Globus pallidus (tissue), 1 donor: ENCODE measurements around the gene CCDC88A.

ENCODE experiments used
- DNase-seq: peaks from one replicate; pipeline ENCODE4 v3.0.0-alpha.2; 2015; ENCODE audit warnings: low spot score

CCDC88A gene

DNA sequence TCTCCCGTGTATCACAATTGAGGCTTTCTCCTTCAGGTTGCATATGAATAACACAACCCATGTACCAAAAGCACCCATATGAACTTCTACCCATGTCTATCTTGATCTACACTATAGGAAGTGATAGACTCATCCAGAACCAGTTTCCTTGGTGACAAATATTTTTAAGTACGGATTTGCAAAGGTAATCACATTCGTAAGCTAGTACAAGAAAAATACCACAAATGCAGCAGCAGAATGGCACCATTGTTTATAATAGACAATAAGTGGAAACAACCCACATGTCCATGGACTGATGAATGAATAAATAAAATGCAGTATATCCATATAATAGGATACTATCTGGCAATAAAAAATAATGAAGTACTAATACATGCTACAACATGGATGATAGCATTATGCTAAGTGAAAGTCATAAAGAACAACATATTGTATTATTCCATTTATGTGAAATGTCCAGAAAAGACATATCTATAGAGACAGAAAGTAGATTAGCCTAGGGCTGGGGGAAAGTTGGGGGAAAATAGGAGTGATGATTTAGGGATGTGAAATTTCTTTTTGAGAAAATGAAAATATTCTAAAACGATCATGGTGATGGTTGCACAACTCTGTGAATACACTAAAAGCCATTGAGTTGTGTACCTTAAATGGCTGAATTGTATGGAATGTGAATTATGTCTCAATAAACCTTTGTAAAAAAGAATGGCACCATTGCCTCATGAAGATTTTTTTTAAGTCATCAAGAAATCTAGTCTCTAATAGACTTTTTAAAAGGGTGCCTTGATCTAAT is 3.4 kb upstream of the CCDC88A start:
- peak; percentile 51 for DNase-seq

DNA sequence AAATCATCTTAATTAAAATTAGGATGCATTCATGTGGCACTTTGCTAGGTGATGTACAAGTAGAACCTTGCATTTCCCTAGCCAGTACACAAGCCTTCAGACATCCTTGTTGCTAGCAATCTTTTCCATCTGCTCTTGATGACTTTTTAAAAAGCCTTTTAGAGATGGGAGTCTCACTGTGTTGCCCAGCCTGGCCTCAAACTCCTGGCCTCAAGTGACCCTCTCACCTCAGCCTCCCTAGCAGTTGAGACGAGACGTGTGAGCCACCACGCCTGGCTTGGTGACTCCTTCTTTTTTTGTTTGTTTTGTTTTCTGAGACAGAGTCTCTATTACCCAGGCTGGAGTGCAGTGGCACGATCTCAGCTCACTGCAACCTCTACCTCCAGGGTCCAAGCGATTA is 1.7 kb upstream of the CCDC88A start:
- peak; percentile 20 for DNase-seq

GRCh38 chr2:55420871-55421270 is 1.2 kb upstream of the CCDC88A start:
- DNase-seq, result peak; percentile 27

GRCh38 chr2:55420439-55420725 is 726 bp upstream of the CCDC88A start:
- no peak for DNase-seq

GRCh38 chr2:55419233-55419678 is 400 bp downstream of the CCDC88A start:
- peak; percentile 67 for DNase-seq

- DNase-seq, result peak; percentile 62
Observed at GRCh38 chr2:55418512-55419232, 984 bp downstream of the CCDC88A start.

DNA sequence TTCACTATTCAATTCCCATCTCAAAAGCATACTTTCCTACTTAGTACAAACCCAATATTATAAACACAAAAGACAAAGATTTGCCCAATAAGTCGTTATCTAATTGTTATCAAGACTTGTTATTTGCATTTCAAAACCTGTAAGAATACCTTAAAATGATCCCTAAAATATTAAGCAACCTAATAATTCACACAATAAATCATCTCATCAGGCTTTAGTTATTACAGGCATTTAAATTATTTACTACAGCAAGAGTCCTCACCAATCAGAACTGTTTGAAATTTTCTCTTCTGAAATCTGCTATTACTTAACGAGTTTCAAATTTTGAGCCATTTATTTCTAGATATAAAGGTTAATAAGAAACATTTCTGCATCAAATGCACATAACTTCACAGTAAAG is 1.6 kb downstream of the CCDC88A start:
- no peak for DNase-seq

DNA sequence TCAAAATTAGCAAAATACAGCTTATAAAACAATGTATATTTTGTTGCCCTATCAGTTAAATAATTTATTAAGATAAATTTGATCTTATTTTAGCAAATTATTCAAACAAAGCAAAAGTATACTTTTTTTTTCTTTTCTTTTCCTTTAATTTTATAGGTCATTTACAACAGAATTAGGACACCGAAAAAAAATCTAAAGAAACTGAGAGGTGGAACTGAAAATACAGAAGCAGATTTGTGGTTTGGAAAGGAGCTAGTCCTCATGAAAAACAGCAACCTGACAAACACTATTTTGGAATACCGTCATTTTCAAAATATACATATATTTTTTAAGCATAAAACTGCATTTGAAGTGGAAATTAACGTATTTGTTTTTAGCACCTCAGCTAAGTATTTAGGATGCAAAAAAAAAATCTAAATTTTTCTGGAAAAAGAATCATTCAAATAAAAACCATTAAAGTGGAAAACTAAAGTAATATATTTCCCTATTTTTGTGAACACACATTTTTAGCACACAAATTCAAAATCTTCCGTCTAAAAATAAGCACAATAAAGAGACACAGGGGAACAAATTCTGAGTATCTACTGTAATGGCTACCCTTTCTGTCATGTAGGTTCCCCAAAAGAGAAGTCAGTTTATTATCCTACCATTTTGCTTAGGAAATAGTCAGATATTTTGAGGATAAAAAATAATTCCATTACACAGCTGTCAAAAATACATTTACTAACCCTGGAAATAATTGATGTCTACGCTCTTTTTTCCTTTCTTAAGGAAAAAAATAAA is 2.7 kb downstream of the CCDC88A start:
- no peak for DNase-seq

DNA sequence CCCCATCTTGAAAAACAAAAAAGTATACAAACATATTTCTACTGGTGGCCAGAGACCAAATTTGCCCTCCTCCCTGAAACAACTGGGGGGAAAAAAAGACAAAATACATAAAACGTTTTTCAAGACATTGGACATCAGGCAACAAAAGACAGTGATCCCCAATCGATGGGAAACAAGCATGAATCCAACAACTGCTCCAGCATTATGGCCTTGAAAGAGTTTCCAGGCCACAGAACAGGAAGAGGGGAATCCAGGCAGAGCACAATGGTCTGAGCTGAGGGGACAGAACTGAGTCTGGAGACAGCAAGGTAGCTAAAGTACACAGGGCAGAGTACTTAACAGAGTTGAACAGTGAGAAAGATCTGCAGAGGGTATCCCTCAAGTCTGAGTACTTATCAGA is 4.4 kb downstream of the CCDC88A start:
- no peak for DNase-seq

GRCh38 chr2:55408918-55409868 is 10.5 kb downstream of the CCDC88A start:
- DNase-seq, result peak; percentile 84

DNA sequence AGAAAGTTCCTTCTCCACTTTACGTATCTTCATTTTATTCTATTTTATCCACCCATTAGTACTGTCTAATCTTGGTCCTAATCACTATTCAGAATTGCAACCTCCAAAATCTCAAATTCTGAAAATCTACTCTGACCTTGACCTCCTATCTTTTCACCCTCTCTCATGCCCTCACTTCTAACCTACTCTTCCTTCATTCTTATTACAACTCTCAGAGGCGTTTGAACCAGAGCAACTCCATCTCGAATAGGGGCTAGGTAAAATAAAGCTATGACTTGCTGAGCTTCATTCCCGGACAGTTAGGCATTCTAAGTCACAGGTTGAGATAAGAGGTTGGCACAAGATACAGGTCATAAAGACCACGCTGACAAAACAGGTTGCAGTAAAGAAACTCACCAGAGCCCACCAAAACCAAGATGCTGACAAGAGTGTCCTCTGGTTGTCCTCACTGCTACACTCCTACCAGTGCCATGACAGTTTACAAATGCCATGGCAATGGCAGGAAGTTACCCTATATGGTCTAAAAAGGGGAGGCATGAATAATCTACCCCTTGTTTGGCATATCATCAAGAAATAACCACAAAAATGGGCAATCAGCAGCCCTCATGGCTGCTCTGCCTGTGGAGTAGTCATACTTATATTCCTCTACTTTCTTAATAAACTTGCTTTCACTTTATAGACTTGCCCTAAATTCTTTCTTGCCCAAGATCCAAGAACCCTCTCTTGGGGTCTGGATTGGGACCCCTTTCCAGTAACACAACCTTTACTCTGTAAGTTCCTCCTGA is 11.4 kb downstream of the CCDC88A start:
- DNase-seq, result no peak

GRCh38 chr2:55405116-55405515 is 14.5 kb downstream of the CCDC88A start:
- no peak for DNase-seq

- peak; percentile 94 for DNase-seq
Observed at GRCh38 chr2:55403256-55403998, 16.2 kb downstream of the CCDC88A start.

GRCh38 chr2:55401124-55401523 is 18.5 kb downstream of the CCDC88A start:
- DNase-seq, result no peak

DNA sequence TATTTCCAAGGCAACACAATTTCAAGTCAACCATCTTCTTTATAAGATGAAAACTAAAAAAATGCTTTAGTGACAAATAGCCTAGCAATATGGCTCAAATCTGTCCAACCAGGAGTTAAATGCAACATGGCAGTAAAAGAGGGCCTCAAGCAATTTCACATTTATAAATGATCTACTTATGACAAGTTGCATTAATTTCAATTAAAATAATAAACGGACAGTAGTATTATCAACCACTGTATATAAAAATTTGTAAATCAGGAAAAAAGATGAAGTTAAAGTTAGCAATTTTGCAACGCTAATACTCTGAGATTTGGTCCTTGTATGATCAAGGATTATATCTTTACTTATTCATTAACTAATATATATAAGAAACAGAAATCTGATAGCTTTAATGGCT is 19.3 kb downstream of the CCDC88A start:
- DNase-seq, result no peak

- DNase-seq, result no peak
Observed at GRCh38 chr2:55399815-55400214, 19.8 kb downstream of the CCDC88A start.

DNA sequence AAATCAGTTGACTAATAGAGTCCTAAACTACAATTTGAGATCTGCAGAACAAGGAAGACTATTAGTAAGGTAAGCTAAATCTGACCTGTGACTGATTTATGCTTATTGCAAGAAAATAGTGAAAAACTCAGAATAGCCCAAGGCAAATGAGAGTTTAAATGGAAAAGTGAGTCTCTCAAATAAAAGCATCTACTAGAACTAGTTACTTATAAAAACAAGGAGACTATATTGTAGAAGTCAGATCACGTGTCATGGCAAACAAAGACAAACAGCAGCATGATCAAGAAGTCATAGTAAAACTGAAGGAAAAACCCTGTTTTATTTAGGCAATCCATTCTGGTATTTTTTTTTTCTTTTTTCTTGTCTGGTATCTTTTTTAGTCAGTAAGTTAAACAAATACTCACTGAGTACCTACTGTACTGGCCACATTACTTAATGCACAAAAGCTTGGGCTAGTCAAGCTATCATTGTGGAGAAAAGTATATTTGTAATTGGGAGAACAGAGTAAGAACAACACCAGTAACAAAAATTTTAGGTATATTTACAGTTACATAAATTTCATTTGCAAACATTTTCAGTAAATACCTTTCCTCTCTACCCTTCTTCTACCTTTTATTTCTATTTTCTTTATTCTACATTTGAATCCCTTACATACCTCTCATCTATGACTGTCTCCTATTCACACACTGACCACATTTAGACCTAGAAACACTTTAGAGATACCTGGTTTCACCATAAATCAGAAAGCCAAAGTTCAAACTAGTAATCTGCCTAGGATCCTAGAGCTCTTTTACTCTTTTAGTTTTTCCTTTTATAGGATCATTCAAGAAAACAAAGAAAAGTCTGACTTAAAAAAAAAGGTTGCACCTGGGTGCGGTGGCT is 23.7 kb downstream of the CCDC88A start:
- peak; percentile 60 for DNase-seq

- DNase-seq, result no peak
Observed at GRCh38 chr2:55391615-55392242, 27.9 kb downstream of the CCDC88A start.

DNA sequence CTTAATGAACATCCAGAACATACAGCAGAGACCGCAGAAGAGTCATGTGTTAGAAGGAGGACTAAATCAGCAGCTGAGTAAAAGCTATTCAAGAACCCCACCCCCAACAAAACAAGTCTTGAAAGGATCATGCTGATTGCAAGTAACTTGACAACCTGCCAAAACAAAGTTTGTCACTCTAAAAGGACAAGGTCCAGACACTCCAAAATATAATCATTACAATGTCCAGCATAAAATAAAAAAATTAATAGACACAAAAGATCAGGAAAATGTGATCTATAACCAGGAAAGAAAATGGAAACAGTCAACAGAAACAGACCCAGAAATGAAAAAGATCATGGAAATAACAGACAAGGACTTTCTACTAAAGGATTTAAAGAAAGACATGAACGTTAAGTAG is 28.5 kb downstream of the CCDC88A start:
- no peak for DNase-seq
